ENCODE results near the gene LPIN1.
"Not testable (repeated sequence)": the region's sequence is repeated elsewhere in the genome, so short reads cannot be mapped to it uniquely, and the experiment has no call there.

LPIN1 gene

GRCh38 chr2:11839916-11840315 is 93.5 kb downstream of the LPIN1 start:
- DNase-seq: peak; percentile 32

DNA sequence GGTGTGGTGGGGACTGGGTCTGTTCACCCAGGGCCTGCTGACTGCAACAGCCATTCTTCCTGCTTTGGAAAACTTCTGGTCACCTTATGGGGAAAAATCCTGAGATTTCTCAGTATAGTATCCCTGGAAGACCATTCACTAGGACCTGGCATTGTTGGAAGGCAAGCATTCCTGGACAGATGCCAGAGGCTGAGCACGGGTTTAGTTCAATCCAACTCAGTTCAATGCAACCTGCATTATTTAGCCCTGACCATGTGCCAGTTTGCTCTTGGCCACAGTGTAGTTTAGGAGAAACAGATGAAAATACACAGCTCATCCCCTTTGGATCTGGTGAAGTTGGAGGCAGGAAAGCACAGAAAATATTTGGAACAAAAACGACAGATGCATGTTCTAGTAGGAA is 95.9 kb downstream of the LPIN1 start:
- DNase-seq: no peak

DNA sequence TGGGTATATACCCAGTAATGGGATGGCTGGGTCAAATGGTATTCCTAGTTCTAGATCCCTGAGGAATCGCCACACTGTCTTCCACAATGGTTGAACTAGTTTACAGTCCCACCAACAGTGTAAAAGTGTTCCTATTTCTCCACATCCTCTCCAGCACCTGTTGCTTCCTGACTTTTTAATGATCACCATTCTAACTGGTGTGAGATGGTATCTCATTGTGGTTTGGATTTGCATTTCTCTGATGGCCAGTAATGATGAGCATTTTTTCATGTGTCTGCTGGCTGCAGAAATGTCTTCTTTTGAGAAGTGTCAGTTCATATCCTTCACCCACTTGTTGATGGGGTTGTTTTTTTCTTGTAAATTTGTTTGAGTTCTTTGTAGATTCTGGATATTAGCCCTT is 98.4 kb downstream of the LPIN1 start:
- DNase-seq: not testable (repeated sequence)

- DNase-seq: not testable (repeated sequence)
Observed at GRCh38 chr2:11847935-11848334, 101.5 kb downstream of the LPIN1 start.

DNA sequence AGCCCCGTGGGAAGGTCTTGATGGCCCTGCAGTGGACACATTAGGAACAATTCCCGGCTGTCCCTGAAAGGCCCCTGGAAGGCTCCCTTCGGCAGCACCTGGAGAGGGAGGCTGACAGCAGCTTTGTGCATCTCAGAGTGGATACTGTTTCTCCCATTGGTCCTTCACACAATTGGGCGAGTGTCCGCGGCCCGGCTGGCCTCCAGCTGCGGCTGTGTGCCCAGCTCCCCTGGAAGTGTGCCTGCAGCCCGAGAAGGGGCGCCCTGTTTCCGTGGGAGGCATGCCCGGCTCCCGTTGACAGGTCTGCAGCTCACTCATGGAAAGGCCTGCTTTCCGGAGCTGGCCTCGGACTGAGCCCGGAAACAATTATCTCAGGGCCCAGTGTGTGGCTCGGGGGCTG is 103.7 kb downstream of the LPIN1 start:
- no peak for DNase-seq

- DNase-seq: no peak
Observed at GRCh38 chr2:11852526-11853196, 106.2 kb downstream of the LPIN1 start.

- no peak for DNase-seq
Observed at GRCh38 chr2:11853197-11853588, 106.8 kb downstream of the LPIN1 start.

GRCh38 chr2:11855064-11855760 is 108.8 kb downstream of the LPIN1 start:
- DNase-seq: no peak

DNA sequence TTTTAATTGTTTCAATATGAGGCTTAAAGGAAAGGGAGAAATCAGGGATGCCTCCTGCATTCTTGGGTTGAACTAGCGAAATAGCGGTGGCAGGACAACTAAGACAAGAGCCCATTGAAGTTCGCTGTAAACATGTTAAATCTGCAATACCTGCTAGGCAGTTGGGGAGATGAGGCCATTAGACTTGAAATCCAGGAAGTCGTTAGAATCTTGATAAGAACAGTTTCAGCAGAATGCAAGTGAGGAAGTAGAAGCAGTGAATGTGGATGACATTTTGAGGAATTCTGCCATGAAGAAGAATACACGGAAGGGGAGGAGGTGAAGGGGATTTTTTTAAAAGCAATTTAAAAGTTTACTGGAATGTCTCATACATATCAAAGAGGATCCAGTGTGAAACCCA is 109.7 kb downstream of the LPIN1 start:
- DNase-seq: no peak

GRCh38 chr2:11858883-11859282 is 112.5 kb downstream of the LPIN1 start:
- DNase-seq: no peak

GRCh38 chr2:11859975-11860374 is 113.5 kb downstream of the LPIN1 start:
- DNase-seq: not testable (repeated sequence)

GRCh38 chr2:11861044-11861443 is 114.6 kb downstream of the LPIN1 start:
- DNase-seq: no peak

DNA sequence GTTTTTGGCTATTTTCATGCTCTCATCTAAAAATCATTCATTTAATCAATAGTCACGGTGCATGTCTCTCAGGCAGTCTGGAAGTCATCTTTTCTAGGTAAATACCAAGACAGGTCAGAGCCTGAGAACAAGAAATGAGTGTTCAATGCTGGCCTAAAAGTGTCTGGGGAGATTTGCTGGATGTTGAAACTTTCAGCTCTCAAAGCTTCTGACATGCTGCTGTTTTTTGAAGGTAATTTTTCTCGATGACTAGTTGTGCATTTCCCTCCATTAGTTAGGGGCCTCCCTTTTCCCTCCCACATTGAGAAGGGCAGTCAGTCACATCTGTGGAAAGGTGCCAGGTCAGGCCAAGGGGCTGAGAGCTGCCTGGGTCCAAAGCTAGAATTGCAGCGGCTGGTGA is 115.6 kb downstream of the LPIN1 start:
- DNase-seq: no peak

GRCh38 chr2:11863103-11863502 is 116.7 kb downstream of the LPIN1 start:
- DNase-seq: no peak

DNA sequence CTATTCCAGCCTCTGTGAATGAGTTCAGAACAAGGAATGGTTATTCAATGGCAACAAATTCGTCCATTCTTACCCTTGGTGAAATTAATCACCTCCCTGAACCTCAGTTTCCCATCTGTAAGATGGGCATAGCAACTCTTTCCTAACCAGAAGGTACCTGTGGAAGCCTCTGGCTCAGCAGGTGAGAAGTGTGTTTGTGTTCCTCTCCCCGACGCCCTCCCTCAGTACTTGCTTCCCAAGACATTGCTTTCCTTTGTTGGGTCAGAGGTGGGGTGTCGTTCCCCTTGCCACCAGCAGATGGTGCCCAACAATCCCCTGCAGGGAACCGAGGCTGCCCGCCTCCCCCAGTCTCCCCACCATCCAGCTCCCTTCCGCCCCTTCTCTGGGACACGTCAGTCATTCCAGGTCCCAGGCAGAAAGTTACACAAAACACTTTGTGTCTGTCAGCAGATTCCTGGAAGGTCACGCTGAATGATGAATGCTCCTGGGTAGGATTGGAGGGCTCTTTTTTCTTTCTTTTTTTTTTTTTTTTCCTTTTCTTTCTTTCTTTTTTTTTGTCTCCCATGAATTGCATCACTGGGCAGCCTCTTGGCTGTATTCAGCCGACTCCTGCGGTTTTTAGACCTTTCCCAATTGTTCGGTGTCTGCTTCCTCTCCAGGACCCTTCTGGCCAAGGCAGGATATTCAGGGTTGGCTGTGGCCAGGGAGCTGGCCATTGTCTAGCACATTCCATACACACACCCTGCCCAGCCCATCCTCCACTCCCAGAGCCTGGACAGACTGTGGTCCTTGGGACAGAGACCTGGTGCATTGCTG is 117.3 kb downstream of the LPIN1 start:
- DNase-seq: peak; percentile 94

GRCh38 chr2:11864724-11865123 is 118.3 kb downstream of the LPIN1 start:
- no peak for DNase-seq

- no peak for DNase-seq
Observed at GRCh38 chr2:11865378-11865777, 118.9 kb downstream of the LPIN1 start.

- no peak for DNase-seq
Observed at GRCh38 chr2:11865805-11866204, 119.4 kb downstream of the LPIN1 start.

DNA sequence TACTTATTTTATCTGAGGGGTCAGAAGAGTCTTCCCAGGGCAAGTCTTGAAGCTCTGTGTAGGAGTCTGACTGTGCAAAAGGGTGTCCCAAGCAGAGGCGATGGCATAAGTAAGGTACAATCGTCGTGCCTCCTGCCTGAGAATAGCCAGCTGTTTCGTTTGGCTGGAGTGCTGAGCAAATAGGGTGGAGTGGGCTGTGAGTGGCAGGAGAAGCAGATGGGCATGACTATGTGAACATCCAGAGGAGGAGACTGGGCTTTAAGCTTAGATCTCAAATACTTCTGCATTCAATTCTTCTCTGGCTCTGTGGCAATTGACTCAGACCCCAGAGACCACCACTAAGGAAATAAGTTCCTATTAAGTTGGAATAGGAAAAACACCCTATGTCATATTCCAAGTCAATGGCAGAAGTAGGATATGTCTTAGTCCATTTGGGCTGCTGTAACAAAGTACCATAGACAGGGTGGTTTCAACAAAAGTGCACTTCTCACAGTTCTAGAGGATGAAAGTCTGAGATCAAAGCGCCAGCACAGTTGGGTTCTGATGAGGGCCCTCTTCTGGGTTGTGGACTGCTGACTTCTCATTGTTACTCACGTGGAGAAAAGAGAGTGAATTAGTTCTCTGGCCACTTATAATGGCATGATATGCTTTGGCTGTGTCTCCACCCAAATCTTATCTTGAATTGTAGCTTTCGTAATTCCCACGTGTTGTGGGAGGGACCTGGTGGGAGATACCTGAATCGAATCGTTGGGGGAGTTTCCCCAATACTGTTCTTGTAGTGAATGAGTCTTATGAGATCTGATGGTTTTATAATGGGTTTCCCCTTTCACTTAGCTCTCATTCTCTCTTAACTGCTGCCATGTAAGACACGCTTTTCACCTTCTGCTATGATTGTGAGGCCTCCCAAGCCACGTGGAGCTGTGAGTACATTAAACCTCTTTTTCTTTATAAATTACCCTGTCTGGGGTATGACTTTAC is 120.2 kb downstream of the LPIN1 start:
- DNase-seq: no peak

DNA sequence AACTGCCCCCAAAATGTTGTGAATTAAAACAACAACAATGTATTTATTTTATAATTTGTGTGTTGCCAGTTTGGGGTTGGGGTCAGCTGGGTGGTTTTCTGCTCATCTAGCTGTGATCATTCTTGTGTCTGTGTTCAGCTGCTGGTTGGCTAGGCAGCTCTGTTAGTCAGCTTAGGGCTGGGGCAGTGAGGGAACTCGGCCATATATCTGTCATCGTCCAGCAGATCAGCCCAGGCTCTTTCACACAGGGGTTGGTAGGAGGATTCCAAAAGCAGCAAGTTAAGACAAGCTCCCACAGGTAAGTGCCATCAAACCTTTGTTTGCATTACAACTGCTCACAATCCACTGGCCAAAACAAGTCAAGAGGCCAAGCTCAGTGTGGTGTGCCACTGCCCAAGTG is 121.5 kb downstream of the LPIN1 start:
- DNase-seq: no peak

- no peak for DNase-seq
Observed at GRCh38 chr2:11869391-11869991, 123.1 kb downstream of the LPIN1 start.

GRCh38 chr2:11870064-11870463 is 123.6 kb downstream of the LPIN1 start:
- DNase-seq: peak; percentile 7
